Anterior cingulate cortex (tissue), 58 donors: Measurements from ENCODE around the gene BRMS1L.
"Not testable (repeated sequence)": the region's sequence is repeated elsewhere in the genome, so short reads cannot be mapped to it uniquely, and the experiment has no call there.

Experiments
- DNase-seq, 58 donors: peaks; one replicate each; lab custom pipeline; 2025; lab: John Stamatoyannopoulos, UW

BRMS1L gene

GRCh38 chr14:35819591-35820540 lies 6.3 kb upstream of the BRMS1L start:
- no peak for DNase-seq

GRCh38 chr14:35821564-35822411 lies 4.3 kb upstream of the BRMS1L start:
- DNase-seq = no peak

- no peak for DNase-seq
Measured at GRCh38 chr14:35822501-35822900, 3.6 kb upstream of the BRMS1L start.

- DNase-seq = not testable (repeated sequence)
Measured at GRCh38 chr14:35824446-35825165, 1.5 kb upstream of the BRMS1L start.

GRCh38 chr14:35825968-35826217 lies 245 bp upstream of the BRMS1L start:
- no peak for DNase-seq

GRCh38 chr14:35826952-35827416 lies 846 bp downstream of the BRMS1L start:
- DNase-seq = no peak

- no peak for DNase-seq
Measured at GRCh38 chr14:35827678-35828472, 1.7 kb downstream of the BRMS1L start.

GRCh38 chr14:35829449-35829848 lies 3.3 kb downstream of the BRMS1L start:
- no peak for DNase-seq

GRCh38 chr14:35835208-35835982 lies 9.3 kb downstream of the BRMS1L start:
- DNase-seq = no peak

GRCh38 chr14:35841704-35842103 lies 15.6 kb downstream of the BRMS1L start:
- not testable (repeated sequence) for DNase-seq

- DNase-seq = not testable (repeated sequence)
Measured at GRCh38 chr14:35842245-35842644, 16.1 kb downstream of the BRMS1L start.

GRCh38 chr14:35844494-35844893 lies 18.4 kb downstream of the BRMS1L start:
- DNase-seq = no peak

GRCh38 chr14:35847636-35848035 lies 21.5 kb downstream of the BRMS1L start:
- DNase-seq = no peak

GRCh38 chr14:35849122-35849521 lies 23.0 kb downstream of the BRMS1L start:
- DNase-seq = no peak

GRCh38 chr14:35851823-35852222 lies 25.7 kb downstream of the BRMS1L start:
- DNase-seq = no peak

- no peak for DNase-seq
Measured at GRCh38 chr14:35853225-35853624, 27.1 kb downstream of the BRMS1L start.

- DNase-seq = no peak
Measured at GRCh38 chr14:35854696-35855270, 28.6 kb downstream of the BRMS1L start.

GRCh38 chr14:35855876-35856481 lies 29.8 kb downstream of the BRMS1L start:
- no peak for DNase-seq
